ENCODE data around the gene TNFRSF19. TPM values are rescaled to one million over a fixed set of nuclear protein-coding genes. Genes with fewer than 3 reads are reported as not detected.

TNFRSF19 gene
- total and polyA plus RNA-seq, 2 of the 13 experiments (the other 11 are each of a cell fraction or from before 2014, with no cell fraction given), result 75.3 to 77.7 TPM

DNA sequence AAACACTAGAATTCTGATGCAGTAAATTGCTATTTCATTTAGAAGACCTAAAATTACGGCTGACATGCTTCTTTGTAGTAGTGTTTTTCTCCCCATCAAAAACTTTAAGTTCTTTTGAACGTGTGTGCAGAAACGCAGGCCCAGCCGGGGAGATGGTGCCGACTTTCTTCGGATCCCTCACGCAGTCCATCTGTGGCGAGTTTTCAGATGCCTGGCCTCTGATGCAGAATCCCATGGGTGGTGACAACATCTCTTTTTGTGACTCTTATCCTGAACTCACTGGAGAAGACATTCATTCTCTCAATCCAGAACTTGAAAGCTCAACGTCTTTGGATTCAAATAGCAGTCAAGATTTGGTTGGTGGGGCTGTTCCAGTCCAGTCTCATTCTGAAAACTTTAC lies 98.3 kb downstream of the TNFRSF19 start:
- H2AFZ ChIP-seq (ENCODE audit: low read length), result no peak overlapping the region
- H3K36me3 ChIP-seq (replicated peaks in 1 of 2; ENCODE audit: control insufficient read depth in 1 of 2, insufficient read depth in 2 of 2, low read length in 2 of 2), result peaks cover 24 to 68% of the 10 kb centered on the region in 2 experiments
- H3K9ac ChIP-seq (ENCODE audit: insufficient read depth, low read depth, low read length), result no peak overlapping the region
- TF ChIP-seq RXRA (CRISPR knock-in tag; IDR thresholded peaks at IDR 0.05), result no peak
- TF ChIP-seq RBM22 (optimal IDR thresholded peaks at IDR 0.05; ENCODE audit: low read length), result peak; percentile 26
- H3K27ac ChIP-seq (ENCODE audit: extremely low read length, insufficient read depth, low read length), result no peak overlapping the region
- no peaks in the 10 kb centered on the region for H3K79me2 ChIP-seq (ENCODE audit: insufficient read depth, low read length)
- BruUV-seq (replicated peaks), result no TSS peak
- H4K20me1 ChIP-seq (ENCODE audit: insufficient read depth, low read length), result no peaks in the 10 kb centered on the region
- no peak overlapping the region for H3K4me3 ChIP-seq (replicated peaks in 1 of 3; ENCODE audit: insufficient read depth in 1 of 3, low read depth in 2 of 3, low read length in 3 of 3)
- 98% methylated on average over 9 of the region's 9 CpGs for WGBS (ENCODE audit: low lambda C conversion rate)
- intact Hi-C loops (cut with micrococcal nuclease; ENCODE audit: unreplicated experiment) (no loop called here), in situ Hi-C loops (cut with HindIII; ENCODE audit: extremely low pct_ligation_motif_present, low pct_unique_long_range_greater_than_20kb) (no loop called here)
- ChIA-PET POLR2A (no interaction called here), CTCF (ENCODE audit: low intra/inter-chr PET ratio, low total read pairs) (no interaction called here)
- no peaks in the 10 kb centered on the region for H3K27me3 ChIP-seq (ENCODE audit: control insufficient read depth in 1 of 2, insufficient read depth in 2 of 2, low read length in 2 of 2)
- DNase-seq (ENCODE audit: low spot score) (no peak), ATAC-seq (no peak), FAIRE-seq (no peak)
- H3K9me3 ChIP-seq (ENCODE audit: low read length), result no peaks in the 10 kb centered on the region
- no peaks in the 10 kb centered on the region for H3K4me1 ChIP-seq (ENCODE audit: insufficient read depth, low read length)
- no peak overlapping the region for H3K4me2 ChIP-seq (ENCODE audit: low read depth, low read length)

GRCh38 chr13:23670793-23671192 lies 100.6 kb downstream of the TNFRSF19 start:
- FAIRE-seq, result no peak
- Histone ChIP-seq H2AFZ (ENCODE audit: low read length) (no peak overlapping the region), H3K9me3 (ENCODE audit: low read length) (no peaks in the 10 kb centered on the region), H3K9ac (ENCODE audit: insufficient read depth, low read depth, low read length) (no peak overlapping the region), H4K20me1 (ENCODE audit: insufficient read depth, low read length) (no peaks in the 10 kb centered on the region), H3K27ac (ENCODE audit: extremely low read length, insufficient read depth, low read length) (no peak overlapping the region), H3K36me3 (replicated peaks in 1 of 2; ENCODE audit: control insufficient read depth in 1 of 2, insufficient read depth in 2 of 2, low read length in 2 of 2) (peaks cover 22 to 80% of the 10 kb centered on the region in 2 experiments), H3K4me3 (replicated peaks in 1 of 3; ENCODE audit: insufficient read depth in 1 of 3, low read depth in 2 of 3, low read length in 3 of 3) (no peak overlapping the region), H3K79me2 (ENCODE audit: insufficient read depth, low read length) (no peaks in the 10 kb centered on the region), H3K4me2 (ENCODE audit: low read depth, low read length) (no peak overlapping the region), H3K4me1 (ENCODE audit: insufficient read depth, low read length) (peaks cover 9% of the 10 kb centered on the region), H3K27me3 (ENCODE audit: control insufficient read depth in 1 of 2, insufficient read depth in 2 of 2, low read length in 2 of 2) (no peaks in the 10 kb centered on the region)
- POLR2A ChIA-PET, result interaction anchor here (1.9 kb wide), 1 partner anchor 92 kb away, joined by 5 read pairs; no protein-coding TSS in a partner anchor
- ATAC-seq, result no peak
- CTCF ChIA-PET (ENCODE audit: low intra/inter-chr PET ratio, low total read pairs), result no interaction called here
- in situ Hi-C loops (cut with HindIII; ENCODE audit: extremely low pct_ligation_motif_present, low pct_unique_long_range_greater_than_20kb), result no loop called here
- TF ChIP-seq, protein P1, sequence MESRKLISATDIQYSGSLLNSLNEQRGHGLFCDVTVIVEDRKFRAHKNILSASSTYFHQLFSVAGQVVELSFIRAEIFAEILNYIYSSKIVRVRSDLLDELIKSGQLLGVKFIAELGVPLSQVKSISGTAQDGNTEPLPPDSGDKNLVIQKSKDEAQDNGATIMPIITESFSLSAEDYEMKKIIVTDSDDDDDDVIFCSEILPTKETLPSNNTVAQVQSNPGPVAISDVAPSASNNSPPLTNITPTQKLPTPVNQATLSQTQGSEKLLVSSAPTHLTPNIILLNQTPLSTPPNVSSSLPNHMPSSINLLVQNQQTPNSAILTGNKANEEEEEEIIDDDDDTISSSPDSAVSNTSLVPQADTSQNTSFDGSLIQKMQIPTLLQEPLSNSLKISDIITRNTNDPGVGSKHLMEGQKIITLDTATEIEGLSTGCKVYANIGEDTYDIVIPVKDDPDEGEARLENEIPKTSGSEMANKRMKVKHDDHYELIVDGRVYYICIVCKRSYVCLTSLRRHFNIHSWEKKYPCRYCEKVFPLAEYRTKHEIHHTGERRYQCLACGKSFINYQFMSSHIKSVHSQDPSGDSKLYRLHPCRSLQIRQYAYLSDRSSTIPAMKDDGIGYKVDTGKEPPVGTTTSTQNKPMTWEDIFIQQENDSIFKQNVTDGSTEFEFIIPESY (CRISPR knock-in tag; IDR thresholded peaks at IDR 0.05), result no peak
- no peak for TF ChIP-seq NFIC (IDR thresholded peaks at IDR 0.05; ENCODE audit: low read length)
- TF ChIP-seq, protein P2, sequence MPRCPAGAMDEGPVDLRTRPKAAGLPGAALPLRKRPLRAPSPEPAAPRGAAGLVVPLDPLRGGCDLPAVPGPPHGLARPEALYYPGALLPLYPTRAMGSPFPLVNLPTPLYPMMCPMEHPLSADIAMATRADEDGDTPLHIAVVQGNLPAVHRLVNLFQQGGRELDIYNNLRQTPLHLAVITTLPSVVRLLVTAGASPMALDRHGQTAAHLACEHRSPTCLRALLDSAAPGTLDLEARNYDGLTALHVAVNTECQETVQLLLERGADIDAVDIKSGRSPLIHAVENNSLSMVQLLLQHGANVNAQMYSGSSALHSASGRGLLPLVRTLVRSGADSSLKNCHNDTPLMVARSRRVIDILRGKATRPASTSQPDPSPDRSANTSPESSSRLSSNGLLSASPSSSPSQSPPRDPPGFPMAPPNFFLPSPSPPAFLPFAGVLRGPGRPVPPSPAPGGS (CRISPR knock-in tag; IDR thresholded peaks at IDR 0.05), result no peak
- TF ChIP-seq MTF2 (CRISPR knock-in tag; IDR thresholded peaks at IDR 0.05; ENCODE audit: borderline replicate concordance), result no peak
- no peak for TF ChIP-seq SAP130 (CRISPR knock-in tag; IDR thresholded peaks at IDR 0.05; ENCODE audit: low read depth)
- no peak for TF ChIP-seq ZNF570 (CRISPR knock-in tag; IDR thresholded peaks at IDR 0.05; ENCODE audit: borderline replicate concordance)
- no TSS peak for BruUV-seq (replicated peaks)
- DNase-seq (ENCODE audit: low spot score), result no peak
- intact Hi-C loops (cut with micrococcal nuclease; ENCODE audit: unreplicated experiment), result no loop called here
- WGBS (ENCODE audit: low lambda C conversion rate), result 78% methylated on average over 5 of the region's 7 CpGs
